OCI-LY3 (cell line): ENCODE data around the gene PRKAR1B.

Source experiments
- CTCF ChIP-seq: fragments of 200-600, 300-600 bp; sonication (generic); IDR thresholded peaks from 2 replicates; pipeline ENCODE4 v1.5.1; 2014; ENCODE audit warnings: antibody characterized with exemption, low read length, low read depth
- EZH2phosphoT487 ChIP-seq: fragments of 200-600 bp; shearing (Covaris generic); IDR thresholded peaks from 2 replicates; pipeline ENCODE4 v1.6.1; 2018; ENCODE audit warnings: antibody characterized with exemption, mixed run types, low read depth

- TF ChIP-seq EZH2phosphoT487 = no peak
- no peak for TF ChIP-seq CTCF
Measured at GRCh38 chr7:772861-773621, 46.0 kb upstream of the PRKAR1B start.
